Measurements from ENCODE around the gene ABCD1. TPM values are rescaled to one million over a fixed set of nuclear protein-coding genes. Genes with fewer than 3 reads are reported as not detected.
A peak's percentile ranks its signal among the peaks of the same experiment; 100 is the strongest.

ABCD1 gene
- total RNA-seq, 2 donors from 2014 or later = 9.7 to 97.8 TPM

DNA sequence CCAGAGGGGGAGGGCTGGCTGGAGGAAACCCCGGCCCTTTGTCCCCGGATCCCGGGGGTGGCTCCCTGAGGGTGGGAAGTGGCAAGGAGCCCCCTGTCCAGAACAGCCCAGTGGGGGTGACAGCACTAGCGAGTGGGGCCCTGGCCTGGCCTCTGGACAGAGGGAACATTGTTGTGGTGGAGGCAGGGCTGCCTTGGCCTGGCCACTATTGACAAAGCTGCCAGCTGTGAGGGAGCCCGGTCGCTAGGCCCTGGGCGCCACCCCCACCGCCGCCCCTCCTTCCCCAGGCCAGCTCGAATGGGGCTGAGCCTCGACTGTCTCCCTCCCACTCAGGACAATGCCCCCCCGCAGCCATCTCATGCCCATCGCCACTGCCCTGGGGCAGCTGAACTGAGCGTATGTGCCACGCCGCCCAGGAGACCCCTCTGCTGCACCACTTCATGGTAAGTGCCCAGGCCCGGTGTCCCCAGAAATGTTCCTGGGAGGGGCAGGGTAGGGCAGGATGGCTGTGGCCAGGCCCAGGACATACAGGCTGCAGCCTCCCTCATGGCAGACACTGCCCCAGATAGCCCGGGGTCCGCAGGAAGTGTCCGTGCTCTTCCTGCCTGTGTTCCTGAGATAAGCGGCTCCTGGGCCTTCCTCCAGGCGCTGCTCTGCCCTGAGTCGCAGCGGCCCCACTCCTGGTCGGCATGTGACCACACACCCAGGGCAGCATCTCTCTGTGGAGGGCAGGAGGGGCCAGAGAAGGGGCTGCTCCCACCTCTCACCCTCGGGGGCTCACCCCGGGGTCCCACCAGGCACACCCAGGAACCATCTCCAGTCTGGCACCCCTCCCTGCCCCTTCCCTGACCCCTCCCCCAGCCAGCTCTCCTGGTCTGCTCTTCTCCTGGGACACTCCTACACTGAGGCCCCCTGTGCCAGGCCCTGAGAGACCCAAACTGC lies 40.8 kb downstream of the ABCD1 start:
- Histone ChIP-seq H3K27me3 (replicated peaks; ENCODE audit: insufficient read depth) (no peaks in the 10 kb centered on the region), H3K27ac (peak overlapping the region; percentile 58), H3K4me3 (peak overlapping the region; percentile 21 to 34), H3K36me3 (no peaks in the 10 kb centered on the region), H3K9me3 (no peaks in the 10 kb centered on the region), H3K4me1 (replicated peaks) (no peaks in the 10 kb centered on the region)
- TF ChIP-seq POLR2AphosphoS5 (IDR thresholded peaks at IDR 0.05) = no peak
- TF ChIP-seq, protein P1, sequence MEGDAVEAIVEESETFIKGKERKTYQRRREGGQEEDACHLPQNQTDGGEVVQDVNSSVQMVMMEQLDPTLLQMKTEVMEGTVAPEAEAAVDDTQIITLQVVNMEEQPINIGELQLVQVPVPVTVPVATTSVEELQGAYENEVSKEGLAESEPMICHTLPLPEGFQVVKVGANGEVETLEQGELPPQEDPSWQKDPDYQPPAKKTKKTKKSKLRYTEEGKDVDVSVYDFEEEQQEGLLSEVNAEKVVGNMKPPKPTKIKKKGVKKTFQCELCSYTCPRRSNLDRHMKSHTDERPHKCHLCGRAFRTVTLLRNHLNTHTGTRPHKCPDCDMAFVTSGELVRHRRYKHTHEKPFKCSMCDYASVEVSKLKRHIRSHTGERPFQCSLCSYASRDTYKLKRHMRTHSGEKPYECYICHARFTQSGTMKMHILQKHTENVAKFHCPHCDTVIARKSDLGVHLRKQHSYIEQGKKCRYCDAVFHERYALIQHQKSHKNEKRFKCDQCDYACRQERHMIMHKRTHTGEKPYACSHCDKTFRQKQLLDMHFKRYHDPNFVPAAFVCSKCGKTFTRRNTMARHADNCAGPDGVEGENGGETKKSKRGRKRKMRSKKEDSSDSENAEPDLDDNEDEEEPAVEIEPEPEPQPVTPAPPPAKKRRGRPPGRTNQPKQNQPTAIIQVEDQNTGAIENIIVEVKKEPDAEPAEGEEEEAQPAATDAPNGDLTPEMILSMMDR (IDR thresholded peaks at IDR 0.05) = no peak
- TF ChIP-seq POLR2A (IDR thresholded peaks at IDR 0.05) = no peak
- DNase-seq (ENCODE audit: low spot score) = no peak
- intact Hi-C loops (cut with DNase I) = no loop called here
- no CpG with 5 or more reads among the region's 27 CpGs for WGBS

DNA sequence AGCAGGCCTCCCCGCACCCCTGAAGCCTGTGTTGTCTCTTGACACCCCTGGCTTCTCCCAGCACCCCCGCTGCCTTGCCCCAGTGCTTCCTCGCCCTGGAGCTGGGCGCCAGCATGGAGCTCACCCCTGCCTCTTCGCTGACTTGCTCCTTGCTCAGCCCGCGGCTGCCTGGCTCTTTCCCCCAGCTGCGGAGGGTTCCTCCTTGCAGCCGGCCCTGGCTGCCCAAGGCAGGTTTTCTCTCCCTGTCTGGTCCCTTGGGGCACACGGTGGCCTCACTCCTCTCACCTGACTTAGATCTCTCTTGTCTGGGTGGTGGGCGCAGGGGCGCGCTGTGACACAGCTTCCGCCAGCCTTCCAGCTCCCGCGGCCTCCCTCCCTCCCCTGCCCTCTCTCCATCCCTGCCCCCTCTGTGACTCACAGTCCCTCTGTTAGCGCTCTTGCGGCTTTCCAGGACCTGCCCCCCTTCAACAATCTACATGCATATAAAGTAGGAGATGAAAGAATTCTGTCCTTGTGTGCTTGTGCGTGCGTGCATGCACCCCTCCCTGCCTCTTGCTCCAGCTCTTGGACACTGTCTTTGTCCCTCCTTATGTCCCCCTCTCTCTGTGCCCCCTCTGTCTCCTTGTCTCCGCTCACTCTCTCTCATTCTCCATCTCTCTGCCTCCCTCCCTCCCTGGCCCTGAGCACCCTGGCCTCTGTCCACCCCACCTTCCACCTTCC lies 41.6 kb downstream of the ABCD1 start:
- DNase-seq (ENCODE audit: low spot score) = no peak
- 14% methylated on average over 16 of the region's 21 CpGs for WGBS
- peak overlapping the region; percentile 58 for H3K27ac ChIP-seq
- no peaks in the 10 kb centered on the region for H3K36me3 ChIP-seq
- intact Hi-C loops (cut with DNase I) = no loop called here
- TF ChIP-seq POLR2A (IDR thresholded peaks at IDR 0.05) (peak; percentile 37), POLR2AphosphoS5 (IDR thresholded peaks at IDR 0.05) (no peak)
- TF ChIP-seq, protein P1 (IDR thresholded peaks at IDR 0.05) = no peak
- peak overlapping the region; percentile 21 to 34 for H3K4me3 ChIP-seq
- no peaks in the 10 kb centered on the region for H3K9me3 ChIP-seq
- H3K4me1 ChIP-seq (replicated peaks) = no peaks in the 10 kb centered on the region
- no peaks in the 10 kb centered on the region for H3K27me3 ChIP-seq (replicated peaks; ENCODE audit: insufficient read depth)

DNA sequence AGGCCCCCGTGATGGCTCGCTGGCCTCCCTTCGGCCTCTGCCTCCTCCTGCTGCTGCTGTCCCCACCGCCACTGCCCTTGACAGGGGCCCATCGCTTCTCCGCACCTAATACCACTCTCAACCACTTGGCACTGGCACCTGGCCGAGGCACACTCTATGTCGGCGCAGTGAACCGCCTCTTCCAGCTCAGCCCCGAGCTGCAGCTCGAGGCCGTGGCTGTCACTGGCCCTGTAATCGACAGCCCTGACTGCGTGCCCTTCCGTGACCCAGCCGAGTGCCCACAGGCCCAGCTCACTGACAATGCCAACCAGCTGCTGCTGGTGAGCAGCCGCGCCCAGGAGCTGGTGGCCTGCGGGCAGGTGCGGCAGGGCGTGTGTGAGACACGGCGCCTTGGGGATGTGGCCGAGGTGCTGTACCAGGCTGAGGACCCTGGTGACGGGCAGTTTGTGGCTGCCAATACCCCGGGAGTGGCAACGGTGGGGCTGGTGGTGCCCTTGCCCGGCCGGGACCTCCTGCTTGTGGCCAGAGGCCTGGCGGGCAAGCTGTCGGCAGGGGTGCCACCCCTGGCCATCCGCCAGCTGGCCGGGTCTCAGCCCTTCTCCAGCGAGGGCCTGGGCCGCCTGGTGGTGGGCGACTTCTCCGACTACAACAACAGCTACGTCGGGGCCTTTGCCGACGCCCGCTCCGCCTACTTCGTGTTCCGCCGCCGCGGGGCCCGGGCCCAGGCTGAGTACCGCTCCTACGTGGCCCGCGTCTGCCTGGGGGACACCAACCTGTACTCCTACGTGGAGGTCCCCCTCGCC lies 42.4 kb downstream of the ABCD1 start:
- whole genome bisulfite sequencing = 74% methylated on average over 25 of the region's 56 CpGs
- no peak overlapping the region for H3K27ac ChIP-seq
- TF ChIP-seq, protein P1 (IDR thresholded peaks at IDR 0.05) = no peak
- TF ChIP-seq POLR2A (IDR thresholded peaks at IDR 0.05) (no peak), POLR2AphosphoS5 (IDR thresholded peaks at IDR 0.05) (no peak)
- intact Hi-C loops (cut with DNase I) = no loop called here
- H3K27me3 ChIP-seq (replicated peaks; ENCODE audit: insufficient read depth) = no peaks in the 10 kb centered on the region
- DNase-seq (ENCODE audit: low spot score) = no peak
- no peaks in the 10 kb centered on the region for H3K4me1 ChIP-seq (replicated peaks)
- H3K9me3 ChIP-seq = no peaks in the 10 kb centered on the region
- H3K4me3 ChIP-seq = no peak overlapping the region
- H3K36me3 ChIP-seq = no peaks in the 10 kb centered on the region

DNA sequence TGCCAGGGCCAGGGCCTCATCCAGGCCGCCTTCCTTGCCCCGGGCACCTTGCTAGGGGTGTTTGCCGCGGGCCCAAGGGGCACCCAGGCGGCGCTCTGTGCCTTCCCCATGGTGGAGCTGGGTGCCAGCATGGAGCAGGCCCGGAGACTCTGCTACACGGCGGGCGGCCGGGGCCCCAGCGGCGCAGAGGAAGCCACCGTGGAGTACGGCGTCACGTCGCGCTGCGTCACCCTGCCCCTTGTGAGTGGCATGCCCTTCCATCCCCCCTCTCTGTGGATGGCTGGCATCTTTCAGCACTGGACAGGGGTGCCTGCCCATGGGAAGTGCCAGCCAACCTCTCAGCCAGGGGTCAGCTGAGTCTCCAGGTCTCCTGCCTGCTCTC lies 43.0 kb downstream of the ABCD1 start:
- Histone ChIP-seq H3K9me3 (no peaks in the 10 kb centered on the region), H3K36me3 (no peaks in the 10 kb centered on the region), H3K4me1 (replicated peaks) (no peaks in the 10 kb centered on the region), H3K4me3 (no peak overlapping the region), H3K27me3 (replicated peaks; ENCODE audit: insufficient read depth) (no peaks in the 10 kb centered on the region), H3K27ac (no peak overlapping the region)
- no peak for DNase-seq (ENCODE audit: low spot score)
- TF ChIP-seq POLR2A (IDR thresholded peaks at IDR 0.05) = no peak
- TF ChIP-seq, protein P1 (IDR thresholded peaks at IDR 0.05) = no peak
- no peak for TF ChIP-seq POLR2AphosphoS5 (IDR thresholded peaks at IDR 0.05)
- WGBS = 99% methylated on average over 12 of the region's 20 CpGs
- intact Hi-C loops (cut with DNase I) = no loop called here
